GM18907 (cell line): ENCODE results near the gene RPL29.

Experiments used
- ATAC-seq: cut with Tn5 transposase; IDR thresholded peaks from one replicate; pipeline ENCODE4 v1.9.1; 2021; ENCODE audit warnings: mild to moderate bottlenecking, moderate library complexity; ENCODE audit not compliant: unreplicated experiment

The RPL29 gene

DNA sequence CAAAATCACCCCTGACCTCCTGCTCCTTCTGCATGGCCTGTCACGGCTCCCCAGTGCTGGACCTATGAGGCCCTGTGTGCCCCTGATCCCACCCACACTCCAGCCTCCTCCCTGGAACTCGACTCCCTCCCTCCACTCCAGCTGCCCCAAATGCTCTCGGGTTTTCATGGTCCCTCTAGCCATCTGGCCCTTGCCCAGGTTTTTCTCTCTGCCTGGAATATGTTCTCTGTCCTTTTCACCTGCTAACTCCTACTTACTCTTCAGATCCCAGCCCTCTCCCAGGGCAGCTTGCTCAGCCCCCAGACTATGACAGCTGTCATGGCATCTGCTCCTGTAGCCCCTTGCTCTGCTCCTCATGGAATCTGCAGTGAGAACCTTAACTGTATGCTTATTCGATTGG is 30.3 kb upstream of the RPL29 start:
- ATAC-seq, result no peak

DNA sequence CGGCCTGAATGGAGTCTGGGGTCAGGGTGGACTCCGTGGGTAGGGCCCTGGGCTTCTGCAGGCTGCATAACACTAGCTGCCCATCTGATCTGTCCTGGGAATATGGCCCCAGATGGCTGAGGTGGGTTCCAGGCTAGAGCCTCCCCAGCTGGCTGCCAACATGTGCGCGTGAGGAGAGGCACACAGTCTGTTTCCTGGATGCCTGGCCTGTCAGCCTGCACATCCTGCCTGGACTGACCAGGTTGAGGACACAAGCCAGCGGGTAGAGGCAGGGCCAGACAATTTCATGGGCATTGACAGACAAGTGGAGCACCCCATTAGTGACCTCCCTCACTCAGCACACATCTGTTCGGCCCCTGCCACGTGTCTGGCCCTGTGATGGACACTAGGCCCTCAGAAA is 29.8 kb upstream of the RPL29 start:
- no peak for ATAC-seq

DNA sequence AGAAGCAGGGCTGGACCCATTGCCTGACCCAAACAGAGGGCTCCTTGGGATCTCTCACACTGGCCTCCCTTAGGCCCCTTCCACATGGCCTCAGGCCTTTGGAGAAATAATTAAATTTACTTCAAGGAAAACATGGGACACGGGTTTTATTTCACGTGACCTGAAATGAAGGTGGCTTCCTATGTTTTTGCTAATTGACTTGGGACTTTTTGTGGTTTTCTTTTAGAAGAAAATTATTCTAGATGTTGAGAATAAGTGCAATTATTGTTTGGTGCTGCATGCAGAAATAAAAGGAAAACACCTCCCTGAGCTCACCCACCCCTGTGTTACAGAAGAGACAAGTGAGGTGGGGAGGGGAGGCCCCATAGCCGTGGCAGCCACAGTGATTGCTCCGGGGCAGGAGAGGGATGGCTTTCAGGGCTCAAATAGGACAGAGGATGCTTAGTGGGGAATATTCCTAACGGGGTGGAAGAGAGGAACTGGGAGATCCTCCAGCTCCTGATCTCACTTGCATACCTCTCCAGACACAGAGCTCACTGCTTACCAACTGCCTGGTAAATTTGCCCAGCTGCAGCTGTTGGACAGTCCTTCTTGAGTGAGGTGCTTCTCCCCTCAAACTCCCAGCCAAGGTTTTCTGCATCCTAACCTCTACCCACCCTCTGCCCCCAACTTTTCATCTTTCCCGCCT is 29.2 kb upstream of the RPL29 start:
- no peak for ATAC-seq

DNA sequence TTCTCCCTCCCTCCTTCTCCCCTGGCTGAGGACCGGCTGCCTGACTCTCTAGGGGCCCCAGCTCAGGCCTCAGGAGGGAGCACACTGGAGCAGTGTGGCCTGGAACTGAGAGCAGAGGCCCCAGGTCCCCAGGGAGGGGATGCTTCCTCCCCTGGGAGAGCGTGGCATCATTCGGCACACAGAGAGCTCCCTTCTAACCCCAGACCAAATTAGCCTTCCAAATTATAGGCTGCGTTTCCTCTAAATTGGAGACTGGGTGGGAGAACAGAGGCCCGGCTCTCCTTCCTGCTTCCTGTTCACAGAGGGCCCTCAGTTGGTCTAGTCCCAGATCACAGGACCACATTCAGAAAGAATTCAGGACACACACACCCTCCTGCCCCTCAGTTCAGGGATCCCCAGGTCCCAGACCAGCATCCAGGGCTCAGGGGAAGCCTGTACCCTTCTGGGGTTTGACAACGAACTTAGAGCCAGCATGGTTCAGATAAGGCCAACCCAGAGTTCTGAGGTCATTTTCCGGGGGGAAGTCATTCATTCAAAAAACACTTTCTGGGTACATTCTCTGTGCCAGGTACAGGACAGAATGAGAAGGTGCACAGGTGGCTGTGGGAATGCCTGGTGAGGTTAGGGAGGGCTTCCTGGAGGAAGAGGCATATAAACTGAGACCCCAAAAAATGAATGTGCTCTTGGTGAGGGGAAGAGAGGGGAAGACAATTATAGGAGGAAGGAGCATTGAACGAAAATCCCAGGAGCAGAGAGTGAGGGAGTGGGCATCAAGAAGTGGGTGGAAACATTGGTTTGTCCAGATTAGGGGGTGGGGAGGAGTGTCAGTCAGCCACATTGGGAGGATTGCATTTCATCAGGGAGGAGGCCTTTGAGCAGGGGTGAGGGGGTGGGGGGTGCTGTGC is 28.4 kb upstream of the RPL29 start:
- peak; percentile 69 for ATAC-seq

DNA sequence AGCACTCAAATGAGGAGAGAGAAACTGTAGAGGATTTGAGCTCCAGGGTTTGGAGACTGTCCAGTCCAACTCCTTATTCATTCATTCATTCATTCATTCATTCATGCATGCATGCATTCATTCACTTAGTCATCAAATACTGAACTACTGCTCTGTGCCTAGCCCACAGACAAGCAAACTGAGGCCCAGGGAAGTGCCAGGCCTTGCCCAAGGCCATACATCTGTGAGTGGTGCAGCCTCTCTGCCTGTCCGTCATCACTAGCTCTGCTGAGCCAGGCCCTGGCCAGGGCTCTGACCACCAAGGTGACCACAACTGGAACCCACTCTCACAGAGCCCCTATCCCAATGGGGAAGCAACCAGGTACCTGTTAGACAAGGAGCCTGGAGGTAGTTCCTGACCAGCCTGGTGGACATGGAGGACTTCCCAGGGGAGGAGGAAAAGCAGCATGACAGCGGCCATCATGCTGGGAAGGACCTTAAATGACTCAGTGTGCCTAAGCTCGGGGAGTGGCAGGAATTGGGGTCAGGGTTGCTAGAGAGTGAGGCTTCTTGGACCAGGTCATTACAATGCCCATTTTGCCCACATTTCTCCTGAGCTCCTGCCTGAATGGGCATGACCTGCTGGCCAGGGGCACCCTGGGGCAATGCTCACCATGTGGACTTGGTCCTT is 27.5 kb upstream of the RPL29 start:
- no peak for ATAC-seq

DNA sequence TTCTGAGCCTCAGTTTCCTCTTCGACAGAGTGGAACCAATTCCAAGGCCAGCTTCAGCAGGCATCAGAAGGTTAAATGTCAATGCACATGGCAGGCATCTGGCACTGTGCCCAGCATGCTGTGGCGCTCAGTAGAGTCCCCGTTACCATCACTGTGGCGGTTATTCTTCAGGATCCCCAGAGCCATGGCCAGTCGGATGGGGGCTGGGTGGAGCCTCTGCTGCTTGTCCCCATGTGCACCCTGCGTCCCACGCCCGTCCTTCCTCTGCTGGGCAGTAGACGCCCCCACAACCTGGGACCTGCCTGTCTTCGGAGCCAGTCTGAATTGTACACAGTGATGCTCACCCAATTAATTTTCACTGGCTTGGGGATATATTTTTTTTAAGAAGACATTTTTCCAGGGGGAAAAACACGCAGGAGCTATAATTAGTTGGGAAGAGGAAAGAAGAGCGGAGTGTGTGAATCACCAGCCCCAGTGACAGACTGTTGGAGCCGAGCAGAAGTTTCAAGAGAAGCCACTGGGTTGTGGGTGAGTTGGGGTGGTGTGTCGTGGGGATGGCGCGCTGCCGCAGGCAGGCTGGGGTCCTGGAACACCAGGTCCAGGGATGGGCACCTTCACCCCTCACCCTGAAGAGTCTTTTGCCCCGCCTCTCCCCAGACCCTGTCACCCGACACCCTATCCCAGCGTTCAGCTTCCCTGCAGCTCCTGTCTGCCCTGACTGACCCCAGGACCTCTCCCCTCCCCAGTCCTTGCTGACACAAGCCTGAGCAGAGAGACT is 26.8 kb upstream of the RPL29 start:
- ATAC-seq, result no peak

DNA sequence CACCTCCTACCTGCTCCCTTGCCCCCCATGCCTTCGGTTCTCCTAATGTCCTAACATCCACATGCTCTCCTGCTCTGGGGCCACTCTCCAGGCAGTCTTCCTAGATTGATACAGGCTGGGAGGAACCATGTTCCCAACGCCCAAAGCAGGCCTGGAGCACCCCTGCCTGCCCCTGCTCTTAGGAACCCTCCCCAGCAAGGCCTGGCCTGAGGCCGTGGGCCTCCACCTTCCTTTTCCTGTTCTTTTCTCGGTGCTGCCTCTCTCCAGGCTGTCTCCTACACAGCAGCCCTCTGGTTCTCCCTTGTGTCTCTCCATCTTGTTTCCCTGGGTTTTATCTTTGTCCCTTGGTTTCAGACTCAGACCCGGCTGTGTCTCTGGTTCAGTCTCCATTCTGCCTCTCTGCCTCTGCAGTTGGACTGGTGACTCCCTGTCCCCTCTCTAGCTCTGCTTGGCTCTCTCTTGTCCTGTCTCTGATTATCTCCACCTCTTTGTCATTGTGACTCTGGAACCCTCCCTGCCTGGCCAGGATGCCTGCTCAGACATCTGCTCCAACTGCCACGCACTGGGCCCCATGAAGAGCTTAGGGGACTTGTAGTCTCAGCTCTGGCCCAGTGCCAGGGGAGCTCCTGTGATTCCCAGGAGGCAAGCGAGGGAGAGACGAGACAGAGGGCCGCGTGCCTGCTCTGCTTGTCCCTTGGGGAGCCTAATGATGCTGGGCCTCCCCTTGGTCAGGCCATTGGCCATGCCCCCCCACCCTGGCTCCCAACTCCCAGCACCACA is 26.0 kb upstream of the RPL29 start:
- no peak for ATAC-seq

DNA sequence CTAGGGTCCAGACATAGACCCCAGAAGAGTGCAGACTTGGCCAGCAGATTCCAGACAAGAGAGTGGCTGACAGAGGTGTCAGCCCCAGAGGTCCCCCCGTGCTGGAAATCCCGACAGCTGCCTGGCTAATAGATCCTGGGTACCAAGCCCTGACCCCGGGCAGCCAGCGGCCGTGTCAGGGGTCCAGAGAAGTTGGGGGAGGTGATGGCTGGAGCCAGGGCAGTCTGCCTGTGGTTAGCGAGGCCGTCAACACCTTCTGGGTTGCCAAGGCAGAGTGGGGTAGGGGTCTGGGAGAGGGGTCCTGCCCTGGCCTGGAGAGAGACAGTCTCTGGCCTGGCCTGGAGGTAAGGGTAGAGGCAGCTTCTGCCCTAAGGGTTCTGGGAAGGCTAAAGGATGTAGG is 25.1 kb upstream of the RPL29 start:
- ATAC-seq, result no peak

DNA sequence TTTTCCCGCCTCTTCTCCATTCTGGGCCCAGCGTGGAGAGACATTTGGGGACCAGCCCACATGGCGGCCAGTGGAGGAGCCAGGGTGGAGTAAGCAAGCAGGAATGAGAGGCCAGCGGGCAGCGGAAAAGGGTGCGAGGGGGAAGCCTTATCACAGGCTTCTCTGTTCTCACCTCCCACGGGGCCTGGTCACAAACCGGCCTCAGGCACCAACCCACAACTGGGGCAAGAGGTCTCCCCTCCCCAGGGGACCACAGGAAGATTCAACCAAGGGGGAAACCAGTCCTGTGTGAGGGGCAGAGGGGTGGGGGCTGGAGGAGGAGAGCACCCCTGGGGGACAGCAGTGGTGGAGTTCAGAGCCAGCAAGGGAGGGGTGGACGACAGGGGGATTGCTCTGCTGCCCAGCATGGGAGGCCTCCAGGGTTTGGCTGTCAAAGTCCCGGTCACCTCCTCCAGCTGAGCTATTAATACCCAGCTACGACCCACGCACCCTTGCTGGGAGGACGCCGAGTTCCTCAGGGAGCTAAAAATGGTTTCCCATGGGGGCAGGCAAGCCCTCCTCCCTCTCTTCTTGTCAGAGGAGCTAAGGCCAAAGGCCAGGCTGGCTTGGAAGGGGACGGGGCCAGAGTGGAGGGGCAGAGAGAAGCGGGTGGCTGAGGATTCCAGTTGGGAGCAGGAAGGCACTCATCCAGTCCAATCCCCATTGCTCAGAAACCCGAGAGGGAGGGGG is 23.8 kb upstream of the RPL29 start:
- no peak for ATAC-seq

DNA sequence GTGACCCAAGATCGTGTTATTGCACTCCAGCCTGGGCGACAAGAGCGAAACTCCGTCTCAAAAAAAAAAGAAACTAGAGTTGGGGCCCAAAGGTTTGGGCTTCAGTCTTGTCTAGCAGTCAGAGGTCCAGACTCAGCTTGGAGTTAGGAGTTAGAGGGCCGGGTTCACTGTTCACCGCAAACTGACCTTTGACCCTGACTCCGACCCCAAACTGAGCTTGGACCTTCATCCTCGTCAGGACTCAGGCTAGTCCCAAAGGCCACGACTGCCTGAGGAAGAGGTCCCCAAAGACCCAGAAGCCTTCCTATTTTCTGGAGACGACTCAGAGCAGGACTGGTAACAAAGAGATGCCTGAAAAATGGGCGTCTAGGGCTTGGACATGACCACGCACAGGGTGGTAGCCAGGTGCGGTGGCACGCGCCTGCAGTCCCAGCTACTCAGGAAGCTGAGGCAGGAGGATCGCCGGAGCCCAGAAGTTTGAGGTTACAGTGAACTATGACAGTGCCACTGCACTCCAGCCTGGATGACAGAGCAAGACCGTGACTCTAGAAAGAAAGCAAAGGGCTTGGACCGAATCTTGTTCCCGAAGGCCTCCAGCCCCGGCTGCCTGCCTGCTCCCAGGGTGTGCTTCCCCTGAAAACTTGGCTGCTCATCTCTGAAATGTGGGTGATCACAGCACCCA is 22.8 kb upstream of the RPL29 start:
- no peak for ATAC-seq

DNA sequence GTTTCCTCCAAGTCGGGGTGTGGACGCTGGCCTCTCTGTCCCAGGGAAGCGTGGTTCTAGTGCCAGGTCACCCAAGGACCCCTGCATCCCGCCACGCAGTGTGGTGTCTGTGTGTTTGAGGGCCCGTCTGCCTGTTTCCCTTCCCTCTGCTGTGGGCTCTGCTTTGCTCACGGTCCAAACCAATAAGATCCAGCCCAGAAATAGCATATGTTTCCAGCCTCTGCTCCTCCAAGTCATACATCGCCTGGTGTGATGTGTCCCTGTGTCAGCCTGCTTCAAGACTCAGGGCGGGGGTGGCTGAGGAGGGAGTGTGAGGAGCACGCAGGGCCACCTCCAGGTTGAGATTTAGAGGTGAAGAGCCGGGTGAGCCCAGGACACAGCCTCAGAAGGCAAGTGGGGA is 21.9 kb upstream of the RPL29 start:
- ATAC-seq, result no peak

DNA sequence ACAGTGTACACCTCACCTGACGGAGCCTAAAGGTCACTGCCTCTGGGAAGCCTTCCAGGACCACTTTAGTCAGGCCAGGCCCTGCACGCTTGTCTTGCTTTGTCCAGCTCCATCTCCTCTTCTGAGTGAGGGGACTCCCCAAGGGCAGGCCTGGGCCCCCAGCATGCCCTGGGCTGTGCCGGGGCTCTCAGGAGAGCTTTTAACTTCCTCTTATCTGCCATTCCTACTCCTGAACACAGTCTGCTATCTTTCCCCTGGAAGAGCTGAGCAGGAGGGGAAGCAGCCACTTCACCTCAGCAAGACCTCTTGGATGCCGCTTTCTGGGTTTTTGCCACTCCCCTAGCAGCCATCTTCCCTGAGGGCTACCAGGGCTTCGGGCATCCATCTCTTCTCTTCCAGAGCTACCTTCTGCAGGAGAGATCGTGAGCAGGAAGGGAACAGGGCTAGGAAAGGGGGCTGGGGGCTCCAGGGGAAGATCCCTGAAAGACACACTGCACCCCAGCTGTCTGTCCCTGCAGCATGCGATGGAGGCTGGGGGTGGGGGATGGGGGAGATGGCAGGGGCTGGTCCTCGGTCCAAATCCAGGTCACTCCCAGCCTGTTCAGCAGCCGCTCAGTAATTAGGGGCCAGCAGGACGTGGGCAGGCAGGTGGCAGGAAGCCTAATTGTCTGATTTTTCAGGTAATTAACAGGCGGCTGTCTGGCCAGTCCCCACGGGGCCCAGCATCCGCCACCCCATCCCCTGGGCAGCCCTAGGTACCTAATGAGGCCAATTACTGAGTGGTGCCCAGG is 19.9 kb upstream of the RPL29 start:
- ATAC-seq, result no peak

DNA sequence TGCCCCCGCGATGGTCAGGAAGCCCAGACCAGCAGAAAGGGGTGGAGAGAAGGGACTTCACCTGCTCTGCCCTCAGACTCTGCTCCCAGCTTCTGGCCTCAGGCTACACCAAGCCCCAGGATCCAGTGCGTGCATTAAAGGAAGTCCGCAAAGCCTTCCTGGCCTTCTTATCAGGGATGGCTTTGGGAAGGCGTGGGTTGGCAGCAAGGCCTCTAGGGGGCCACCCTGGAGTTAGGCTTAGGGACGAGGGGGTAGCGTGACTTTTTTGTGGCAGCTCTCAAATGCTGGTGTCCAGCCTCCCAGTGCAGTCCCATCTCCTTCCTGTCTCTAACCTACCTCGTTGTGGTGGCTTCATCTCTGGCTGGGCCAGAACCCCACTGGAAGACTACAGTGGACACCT is 18.9 kb upstream of the RPL29 start:
- no peak for ATAC-seq

DNA sequence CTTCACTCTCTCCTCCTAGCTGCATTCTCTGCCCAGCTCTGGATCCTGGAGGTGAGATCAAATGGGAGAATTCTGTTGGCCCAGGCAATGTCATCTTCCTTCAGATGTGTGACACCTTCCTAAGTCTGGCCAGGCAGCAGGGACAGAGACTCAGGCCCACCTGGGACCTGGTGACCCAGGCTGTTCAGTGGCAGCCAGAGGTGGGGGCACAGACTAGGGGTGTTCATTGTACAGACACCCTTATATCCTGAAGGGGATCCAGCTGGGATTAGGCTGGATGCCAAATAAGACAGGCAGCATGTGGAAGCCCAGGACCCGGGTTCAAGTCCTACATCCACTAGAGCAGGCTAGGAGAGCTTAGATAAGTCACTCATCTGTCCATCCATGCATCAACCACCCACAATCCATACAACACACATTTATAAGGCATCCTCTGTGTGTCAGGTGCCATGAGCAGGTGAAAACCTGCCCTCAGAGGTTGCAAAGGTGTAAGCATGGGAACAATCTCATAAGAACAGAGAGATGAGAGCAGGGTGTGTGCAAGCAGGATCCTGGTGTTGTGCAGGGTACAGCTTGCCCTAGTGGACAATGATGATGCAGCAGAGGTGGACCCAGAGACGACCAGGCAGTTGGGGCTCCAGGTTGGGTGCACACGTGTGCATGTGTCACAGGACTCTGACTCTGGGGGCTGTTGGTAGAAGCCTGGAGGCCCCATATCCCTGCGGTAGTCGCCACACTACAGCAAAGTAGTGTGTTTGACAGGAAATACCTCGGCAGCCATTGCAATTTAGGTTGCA is 18.3 kb upstream of the RPL29 start:
- ATAC-seq, result no peak

DNA sequence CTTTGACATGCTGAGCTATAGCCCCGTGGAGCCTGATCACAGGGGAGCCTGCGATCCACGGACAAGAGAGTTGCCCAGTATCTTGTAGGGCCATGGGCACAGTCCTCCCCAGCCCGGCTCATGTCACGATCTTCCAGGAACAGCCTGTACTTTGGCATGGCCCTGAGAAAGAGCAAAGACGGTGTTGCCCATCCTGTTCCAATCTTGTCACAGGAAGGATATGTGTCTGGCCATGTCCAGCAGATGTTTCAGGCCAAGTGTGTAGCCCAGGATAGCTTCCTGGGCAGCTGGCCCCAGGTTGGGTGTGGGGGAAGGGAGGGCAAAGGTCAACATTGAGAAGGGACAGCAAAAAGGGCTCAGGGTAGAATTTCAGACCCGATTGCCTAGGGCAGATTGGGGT is 17.0 kb upstream of the RPL29 start:
- ATAC-seq, result no peak

DNA sequence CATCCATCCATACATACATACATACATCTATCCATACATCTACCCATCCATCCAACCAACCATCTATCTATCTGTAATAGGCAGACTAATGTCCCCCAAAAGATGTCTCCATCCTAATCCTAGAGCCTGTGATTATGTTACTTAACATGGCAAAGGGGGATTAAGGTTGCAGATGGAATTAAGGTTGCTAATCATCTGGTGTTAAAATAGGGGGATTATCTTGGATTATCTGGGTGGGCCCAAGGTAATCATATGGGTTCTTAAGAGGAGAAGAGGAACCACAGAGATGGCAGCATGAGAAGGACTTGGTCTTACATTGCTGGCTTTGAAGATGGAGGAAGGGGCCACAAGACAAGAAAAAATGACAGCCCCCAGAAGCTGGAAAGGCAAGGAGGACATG is 14.7 kb upstream of the RPL29 start:
- no peak for ATAC-seq

DNA sequence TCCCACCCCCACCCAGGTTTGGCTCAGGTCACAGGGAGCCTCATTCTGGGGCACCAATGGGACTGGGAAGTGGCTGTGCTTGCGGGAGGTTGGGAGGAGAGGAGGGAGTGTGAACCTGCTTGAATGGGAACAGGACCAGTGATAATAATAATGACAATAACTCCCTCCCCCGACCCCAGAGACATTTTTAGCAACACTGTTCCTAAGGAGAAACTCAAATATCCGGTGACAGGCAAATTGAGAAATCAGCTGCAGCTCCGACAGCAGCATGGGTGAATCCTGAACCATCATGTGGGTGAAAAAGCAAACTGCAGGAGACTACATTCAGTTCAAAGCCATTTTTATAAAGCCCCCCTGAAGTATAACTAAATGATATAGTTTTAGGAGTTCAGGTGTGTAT is 11.6 kb upstream of the RPL29 start:
- ATAC-seq, result no peak

DNA sequence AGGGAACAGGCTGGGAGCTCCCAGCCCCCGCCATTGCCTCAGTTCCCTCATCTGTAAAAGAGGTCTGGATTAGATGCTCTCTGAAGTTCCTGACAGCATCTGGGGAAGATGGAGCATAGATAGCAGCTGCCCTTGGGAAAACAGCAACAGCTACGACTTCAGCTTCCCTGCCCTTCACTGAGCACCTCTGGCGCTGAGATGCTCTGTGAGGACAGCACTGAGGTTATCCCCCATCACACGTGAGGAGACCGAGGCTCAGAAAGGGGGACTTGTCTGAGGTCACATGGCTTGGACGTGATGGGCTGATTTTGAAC is 11.1 kb upstream of the RPL29 start:
- ATAC-seq, result no peak
